Smooth muscle cell (in vitro differentiated cells): ENCODE measurements around the gene PRKAR1B. TPM values are rescaled to one million over a fixed set of nuclear protein-coding genes. Genes with fewer than 3 reads are reported as not detected.
"Not testable (repeated sequence)": the region's sequence is repeated elsewhere in the genome, so short reads cannot be mapped to it uniquely, and the experiment has no call there.

Source experiments
- DNase-seq: peaks from one replicate; lab custom pipeline; 2025; ENCODE audit not compliant: unreplicated experiment; lab: John Stamatoyannopoulos, UW
- H2AFZ ChIP-seq: fragments of 200-600 bp; sonication (generic); 2 replicates; pipeline ENCODE4 v1.6.0; 2016; ENCODE audit warnings: antibody characterized with exemption, low read depth, mild to moderate bottlenecking
- H3F3A ChIP-seq: fragments of 200-600 bp; sonication (generic); 2 replicates; pipeline ENCODE4 v1.6.0; 2017; ENCODE audit warnings: antibody characterized with exemption, low read depth
- H3K27ac ChIP-seq: fragments of 200-600 bp; sonication (generic); 2 replicates; pipeline ENCODE4 v1.5.1; 2016; ENCODE audit warnings: low read depth, mild to moderate bottlenecking
- H3K27me3 ChIP-seq: fragments of 200-600 bp; sonication (generic); 2 replicates; pipeline ENCODE4 v1.6.1; 2016; ENCODE audit warnings: low read depth, mild to moderate bottlenecking
- H3K36me3 ChIP-seq: fragments of 200-600 bp; sonication (generic); 2 replicates; pipeline ENCODE4 v1.5.1; 2016; ENCODE audit warnings: low read depth
- H3K4me1 ChIP-seq: fragments of 200-600 bp; sonication (generic); 2 replicates; pipeline ENCODE4 v1.5.1; 2016; ENCODE audit warnings: low read depth
- H3K4me2 ChIP-seq: fragments of 200-600 bp; sonication (generic); 2 replicates; pipeline ENCODE4 v1.6.0; 2016; ENCODE audit warnings: mild to moderate bottlenecking
- H3K4me3 ChIP-seq: fragments of 200-600 bp; sonication (generic); 2 replicates; pipeline ENCODE4 v1.5.1; 2016; ENCODE audit warnings: mild to moderate bottlenecking
- H3K79me2 ChIP-seq: fragments of 200-600 bp; sonication (generic); 2 replicates; pipeline ENCODE4 v1.6.0; 2016; ENCODE audit warnings: low read depth, mild to moderate bottlenecking
- H3K9ac ChIP-seq: fragments of 200-600 bp; sonication (generic); 2 replicates; pipeline ENCODE4 v1.6.0; 2016; ENCODE audit warnings: low read depth
- H3K9me3 ChIP-seq: fragments of 200-600 bp; sonication (generic); replicated peaks from 2 replicates; pipeline ENCODE4 v1.5.1; 2016; ENCODE audit warnings: low read depth
- H4K20me1 ChIP-seq: fragments of 200-600 bp; sonication (generic); 2 replicates; pipeline ENCODE4 v1.6.0; 2016; ENCODE audit warnings: low read depth
- WGBS: methylation state at CpG from one replicate; pipeline ENCODE4 v1.1.7; 2016; ENCODE audit warnings: low lambda C conversion rate; 5-methylcytosine and 5-hydroxymethylcytosine counted together
- polyA plus RNA-seq: library from polyadenylated mRNA; unstranded; fragments of >200 nt; fragmentation: Nextera tagmentation; extraction: Ambion mirVana; gene quantifications from 2 replicates; pipeline ENCODE4 v1.2.1, GENCODE V29; 2016
- total RNA-seq: library from RNA; depleted of rRNA; stranded (reverse); fragments of >200 nt; gene quantifications from 2 replicates; pipeline ENCODE4 v1.2.3, GENCODE V29; 2014
- TF ChIP-seq, protein P1 (sequence below): fragments of 200-600 bp; sonication (generic); IDR thresholded peaks from 2 replicates; pipeline ENCODE4 v1.5.1; 2017; ENCODE audit warnings: borderline replicate concordance, mild to moderate bottlenecking, antibody characterized with exemption; ENCODE audit not compliant: insufficient read depth, poor library complexity, severe bottlenecking

Gene PRKAR1B
- total and polyA plus RNA-seq, 2 experiments from 2014 or later: 5.3 to 10.1 TPM

DNA sequence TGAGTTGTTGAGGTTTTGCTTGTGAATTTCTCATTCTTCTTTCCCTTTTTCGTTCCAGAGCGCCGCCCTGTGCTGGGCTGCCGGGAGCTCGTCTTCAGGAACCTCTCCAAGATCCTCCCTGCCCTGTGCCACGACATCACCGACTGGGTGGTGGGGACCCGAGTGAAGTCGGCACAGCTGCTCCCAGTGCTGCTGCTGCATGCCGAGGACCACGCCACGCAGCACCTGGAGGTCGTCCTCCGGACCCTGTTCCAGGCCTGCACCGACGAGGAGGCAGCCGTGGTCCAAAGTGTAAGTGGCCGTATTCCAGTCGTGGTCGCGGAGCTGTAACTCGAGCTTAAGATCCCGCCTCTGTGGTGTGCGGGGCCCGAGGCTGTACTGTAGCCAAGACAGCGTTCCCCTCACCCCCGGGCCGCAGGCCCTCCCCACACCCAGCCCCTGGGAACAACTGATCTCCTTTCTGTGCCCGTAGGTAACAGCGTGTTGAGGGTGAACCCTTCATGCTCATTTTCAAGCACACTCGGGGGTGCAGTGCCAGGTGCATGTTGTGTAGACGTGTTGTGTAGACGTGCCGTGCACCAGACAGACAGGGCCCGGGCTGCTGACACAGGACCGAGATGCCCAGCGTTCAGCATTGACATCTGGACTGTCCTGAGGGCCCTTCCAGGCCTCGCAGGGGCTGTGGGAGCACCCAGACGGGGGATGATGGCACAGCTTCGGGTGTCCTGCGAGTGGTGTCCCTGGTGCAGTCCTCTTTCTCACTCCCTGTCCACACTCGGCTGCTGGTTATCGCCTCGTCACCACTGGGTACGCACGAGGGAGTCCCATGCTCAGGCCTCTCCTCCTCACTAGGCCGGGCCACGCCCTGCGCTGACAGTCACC lies 27.7 kb upstream of the PRKAR1B start:
- H3K4me1 ChIP-seq: no peaks in the 10 kb centered on the region
- no peak for DNase-seq
- no peaks in the 10 kb centered on the region for H4K20me1 ChIP-seq
- H3K9me3 ChIP-seq: no peaks in the 10 kb centered on the region
- no peak overlapping the region for H2AFZ ChIP-seq
- H3K4me3 ChIP-seq: no peak overlapping the region
- no peak overlapping the region for H3K9ac ChIP-seq
- H3K27me3 ChIP-seq: no peaks in the 10 kb centered on the region
- WGBS: 95% methylated on average over 49 of the region's 49 CpGs
- no peaks in the 10 kb centered on the region for H3F3A ChIP-seq
- no peak overlapping the region for H3K4me2 ChIP-seq
- no peaks in the 10 kb centered on the region for H3K79me2 ChIP-seq
- TF ChIP-seq, protein P1, sequence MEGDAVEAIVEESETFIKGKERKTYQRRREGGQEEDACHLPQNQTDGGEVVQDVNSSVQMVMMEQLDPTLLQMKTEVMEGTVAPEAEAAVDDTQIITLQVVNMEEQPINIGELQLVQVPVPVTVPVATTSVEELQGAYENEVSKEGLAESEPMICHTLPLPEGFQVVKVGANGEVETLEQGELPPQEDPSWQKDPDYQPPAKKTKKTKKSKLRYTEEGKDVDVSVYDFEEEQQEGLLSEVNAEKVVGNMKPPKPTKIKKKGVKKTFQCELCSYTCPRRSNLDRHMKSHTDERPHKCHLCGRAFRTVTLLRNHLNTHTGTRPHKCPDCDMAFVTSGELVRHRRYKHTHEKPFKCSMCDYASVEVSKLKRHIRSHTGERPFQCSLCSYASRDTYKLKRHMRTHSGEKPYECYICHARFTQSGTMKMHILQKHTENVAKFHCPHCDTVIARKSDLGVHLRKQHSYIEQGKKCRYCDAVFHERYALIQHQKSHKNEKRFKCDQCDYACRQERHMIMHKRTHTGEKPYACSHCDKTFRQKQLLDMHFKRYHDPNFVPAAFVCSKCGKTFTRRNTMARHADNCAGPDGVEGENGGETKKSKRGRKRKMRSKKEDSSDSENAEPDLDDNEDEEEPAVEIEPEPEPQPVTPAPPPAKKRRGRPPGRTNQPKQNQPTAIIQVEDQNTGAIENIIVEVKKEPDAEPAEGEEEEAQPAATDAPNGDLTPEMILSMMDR: no peak
- no peaks in the 10 kb centered on the region for H3K36me3 ChIP-seq
- H3K27ac ChIP-seq: no peak overlapping the region

DNA sequence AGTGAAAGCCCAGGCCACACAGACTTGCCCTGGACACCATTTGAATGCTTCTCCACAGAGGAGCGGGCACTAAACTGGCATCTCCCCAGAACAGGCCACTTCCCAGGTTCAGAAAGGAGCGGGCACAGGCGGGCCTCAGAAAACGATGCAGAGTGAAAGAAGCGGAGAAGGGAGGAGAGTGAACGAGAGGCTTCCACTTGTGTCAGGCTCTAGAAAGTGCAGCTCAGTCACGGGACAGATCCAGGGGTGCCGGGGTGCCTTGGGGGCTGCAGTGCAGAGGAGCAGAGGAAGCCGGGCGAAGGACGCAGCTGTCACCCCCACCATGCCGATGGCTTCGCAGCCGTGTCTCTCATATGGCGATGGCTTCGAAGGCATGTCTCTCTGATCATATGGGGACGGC lies 26.1 kb upstream of the PRKAR1B start:
- peaks cover 5% of the 10 kb centered on the region for H4K20me1 ChIP-seq
- TF ChIP-seq, protein P1: no peak
- no peaks in the 10 kb centered on the region for H3K79me2 ChIP-seq
- DNase-seq: no peak
- no peaks in the 10 kb centered on the region for H3K9me3 ChIP-seq
- no peaks in the 10 kb centered on the region for H3K4me1 ChIP-seq
- H3K4me3 ChIP-seq: no peak overlapping the region
- no peak overlapping the region for H3K27ac ChIP-seq
- H3K9ac ChIP-seq: no peak overlapping the region
- H3K27me3 ChIP-seq: no peaks in the 10 kb centered on the region
- H2AFZ ChIP-seq: no peak overlapping the region
- H3K4me2 ChIP-seq: no peak overlapping the region
- H3K36me3 ChIP-seq: no peaks in the 10 kb centered on the region
- WGBS: 97% methylated on average over 17 of the region's 17 CpGs
- no peaks in the 10 kb centered on the region for H3F3A ChIP-seq

DNA sequence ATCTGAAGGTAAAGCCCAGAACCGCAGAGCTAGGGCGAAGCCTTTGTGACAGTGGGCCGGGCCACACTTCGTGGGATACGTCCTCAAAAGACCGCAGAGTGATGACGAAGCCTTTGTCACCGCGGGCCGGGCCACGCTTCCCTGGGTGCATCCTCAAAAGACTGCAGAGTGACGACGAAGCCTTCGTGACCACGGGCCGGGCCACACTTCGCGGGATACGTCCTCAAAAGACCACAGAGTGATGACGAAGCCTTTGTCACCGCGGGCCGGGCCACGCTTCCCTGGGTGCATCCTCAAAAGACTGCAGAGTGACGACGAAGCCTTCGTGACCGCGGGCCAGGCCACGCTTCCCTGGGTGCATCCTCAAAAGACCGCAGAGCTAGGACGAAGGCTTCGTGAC lies 25.2 kb upstream of the PRKAR1B start:
- not testable (repeated sequence) for H3K4me2 ChIP-seq, H3K36me3 ChIP-seq, H2AFZ ChIP-seq, H3K9me3 ChIP-seq, H4K20me1 ChIP-seq, H3K27me3 ChIP-seq, H3K27ac ChIP-seq, H3K79me2 ChIP-seq, H3F3A ChIP-seq, H3K4me1 ChIP-seq, H3K9ac ChIP-seq, DNase-seq, H3K4me3 ChIP-seq
- 92% methylated on average over 33 of the region's 33 CpGs for WGBS

DNA sequence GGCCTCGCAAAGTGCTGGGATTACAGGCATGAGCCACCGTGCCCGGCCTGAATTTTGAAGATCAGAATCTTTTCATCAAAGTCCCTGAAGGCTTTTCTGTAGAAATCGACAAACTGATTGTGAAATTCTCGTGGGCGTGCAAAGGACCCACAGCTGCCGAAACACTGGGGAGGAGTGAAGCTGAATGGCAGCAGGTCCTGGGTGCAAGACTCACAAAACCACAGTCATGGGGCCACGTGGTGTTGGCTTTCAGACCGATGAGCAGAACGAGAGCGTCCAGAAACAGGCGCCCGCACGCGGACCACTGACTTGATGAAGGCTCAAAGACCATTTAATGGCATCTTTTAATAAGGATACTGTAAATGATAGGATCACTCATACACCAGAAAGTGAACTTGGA lies 24.7 kb upstream of the PRKAR1B start:
- Histone ChIP-seq H3K79me2 (no peaks in the 10 kb centered on the region), H4K20me1 (peaks cover 11% of the 10 kb centered on the region), H3K27ac (no peak overlapping the region), H2AFZ (no peak overlapping the region), H3K27me3 (no peaks in the 10 kb centered on the region), H3K36me3 (no peaks in the 10 kb centered on the region), H3F3A (no peaks in the 10 kb centered on the region), H3K4me1 (no peaks in the 10 kb centered on the region), H3K4me3 (no peak overlapping the region), H3K9ac (no peak overlapping the region), H3K9me3 (no peaks in the 10 kb centered on the region), H3K4me2 (no peak overlapping the region)
- TF ChIP-seq, protein P1: no peak
- WGBS: 91% methylated on average over 15 of the region's 15 CpGs
- no peak for DNase-seq
